ENCODE results near the gene PIGT.

- no peak for TF ChIP-seq CTCF (conservative IDR thresholded peaks at IDR 0.05; ENCODE audit: low read length)
- no peak for TF ChIP-seq EZH2phosphoT487 (IDR thresholded peaks at IDR 0.05; ENCODE audit: borderline replicate concordance, low read depth, low read length)
These were observed 13.7 kb downstream of the PIGT start for GRCh38 chr20:45429618-45430017.
